SH-SY5Y (cell line): ENCODE measurements around the gene LDLRAD2.

Source experiments
- GATA2 ChIP-seq: IDR thresholded peaks from 2 replicates; pipeline ENCODE4 v1.6.1; 2011; ENCODE audit warnings: mild to moderate bottlenecking, low read depth, low read length
- GATA3 ChIP-seq: IDR thresholded peaks from 2 replicates; pipeline ENCODE4 v1.6.1; 2011; ENCODE audit warnings: low read depth, mild to moderate bottlenecking, low read length, moderate library complexity

LDLRAD2 gene

DNA sequence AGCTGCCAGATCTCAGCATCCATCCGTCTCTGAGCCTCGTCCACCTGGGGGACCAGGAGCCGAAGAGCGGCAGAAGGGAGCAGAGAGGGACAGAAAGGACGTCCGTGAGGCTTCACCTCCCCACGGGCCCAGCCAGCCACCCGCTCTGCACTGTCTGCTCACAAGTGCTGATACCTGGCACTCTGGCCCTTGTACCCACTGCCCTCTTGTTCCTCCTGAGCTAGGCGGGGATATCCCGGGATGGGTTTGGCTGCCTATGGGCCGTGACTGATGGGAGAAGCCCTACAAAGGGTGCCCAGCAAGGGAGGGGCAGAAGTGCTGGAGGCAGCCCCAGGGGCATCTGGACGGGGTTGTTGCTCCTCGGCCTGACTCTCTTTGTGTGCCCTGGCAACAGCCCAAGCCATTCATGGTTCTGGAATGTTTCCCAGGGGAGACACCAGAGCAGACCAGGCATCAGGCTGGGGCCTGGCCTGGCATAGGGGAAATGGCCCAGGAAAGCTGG is 57.6 kb downstream of the LDLRAD2 start:
- TF ChIP-seq GATA3: no peak

DNA sequence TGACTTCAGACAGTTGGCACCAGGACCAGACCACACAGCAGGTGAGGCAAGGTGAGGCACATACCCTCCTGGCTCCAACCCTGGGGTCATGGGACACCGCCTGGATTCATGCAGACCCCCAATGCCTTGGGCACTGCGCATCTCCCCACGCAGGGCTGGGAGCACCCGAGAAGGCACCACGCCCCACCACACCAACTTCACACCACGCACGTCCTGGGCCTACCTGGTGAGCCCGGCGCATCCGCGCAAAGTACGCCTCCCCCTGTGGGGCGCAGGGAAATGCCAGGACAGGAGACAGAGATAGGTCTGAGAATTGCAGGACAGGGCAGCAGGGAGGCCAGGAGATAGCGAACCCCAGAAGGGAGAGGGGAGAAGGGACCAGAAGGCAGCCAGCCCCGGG is 58.5 kb downstream of the LDLRAD2 start:
- no peak for TF ChIP-seq GATA3
- TF ChIP-seq GATA2: no peak

DNA sequence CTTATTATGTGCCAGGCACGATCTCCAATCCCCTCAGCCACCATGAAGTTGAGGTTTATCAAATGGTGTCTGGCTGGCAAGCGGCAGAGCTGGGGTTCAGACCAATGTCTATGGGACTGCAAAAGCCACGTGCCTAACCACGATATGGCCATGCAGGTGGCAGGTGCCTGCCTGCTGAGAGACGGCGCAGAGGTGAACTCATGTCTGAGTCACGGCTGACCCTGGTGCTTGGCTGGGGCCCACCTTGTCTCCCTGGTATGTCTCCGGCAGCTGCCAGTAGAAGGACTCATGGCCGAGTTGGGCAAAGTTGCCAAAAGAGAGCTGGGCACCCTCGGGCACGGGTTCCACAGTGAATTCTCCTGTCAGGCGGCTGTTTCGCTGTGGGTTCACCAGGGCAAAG is 59.9 kb downstream of the LDLRAD2 start:
- TF ChIP-seq GATA3 (no peak), GATA2 (no peak)

DNA sequence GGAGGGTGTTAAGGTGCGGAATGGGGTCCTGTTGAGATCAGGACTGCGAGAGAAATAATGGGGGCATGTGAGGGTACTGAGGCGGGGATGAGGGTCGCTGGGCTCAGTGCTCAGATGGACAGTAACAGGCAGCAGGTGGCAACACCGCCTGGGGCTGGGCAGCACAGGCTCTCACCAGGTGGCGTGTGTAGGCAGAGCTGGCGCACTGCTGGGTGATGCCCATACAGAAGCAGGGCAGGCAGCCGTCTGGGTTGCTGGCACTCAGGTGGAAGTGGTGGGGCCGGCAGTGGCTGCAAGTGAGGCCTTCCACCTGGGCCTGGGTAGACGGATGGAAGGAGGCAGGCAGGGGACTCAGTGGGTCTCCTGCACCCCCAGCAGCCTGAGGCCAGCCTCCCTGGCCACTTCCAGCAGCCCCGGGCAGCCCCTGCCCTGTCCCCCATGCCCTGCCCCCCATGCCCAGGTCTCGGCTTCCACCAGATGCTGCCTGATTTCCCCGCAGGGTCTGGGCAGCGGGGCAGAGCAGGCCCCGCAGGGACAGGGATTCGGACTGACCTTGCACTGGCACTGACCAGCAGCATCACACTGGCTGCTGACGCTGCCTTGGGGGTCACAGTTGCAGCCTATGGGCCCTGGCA is 60.5 kb downstream of the LDLRAD2 start:
- TF ChIP-seq GATA2: no peak
- TF ChIP-seq GATA3: no peak

DNA sequence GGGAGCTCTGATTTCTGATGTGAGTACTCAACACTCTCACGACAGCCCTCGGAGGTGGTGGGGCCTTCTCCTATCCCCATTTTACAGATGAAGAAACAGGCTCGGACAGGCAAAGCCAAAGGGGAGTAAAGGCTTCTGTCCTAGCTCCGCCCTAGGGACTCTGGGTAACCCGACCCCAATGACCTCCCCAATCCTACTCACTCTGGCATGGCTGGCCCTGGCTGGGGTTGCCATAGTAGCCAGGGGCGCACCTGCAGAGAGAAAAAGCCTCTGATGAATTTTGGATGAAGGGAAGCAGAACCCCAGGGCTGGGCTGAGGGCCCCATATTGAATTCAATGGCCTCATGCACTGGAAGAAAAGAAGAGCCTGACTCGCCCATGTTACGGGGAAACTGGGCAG is 61.1 kb downstream of the LDLRAD2 start:
- no peak for TF ChIP-seq GATA2
- TF ChIP-seq GATA3: no peak

DNA sequence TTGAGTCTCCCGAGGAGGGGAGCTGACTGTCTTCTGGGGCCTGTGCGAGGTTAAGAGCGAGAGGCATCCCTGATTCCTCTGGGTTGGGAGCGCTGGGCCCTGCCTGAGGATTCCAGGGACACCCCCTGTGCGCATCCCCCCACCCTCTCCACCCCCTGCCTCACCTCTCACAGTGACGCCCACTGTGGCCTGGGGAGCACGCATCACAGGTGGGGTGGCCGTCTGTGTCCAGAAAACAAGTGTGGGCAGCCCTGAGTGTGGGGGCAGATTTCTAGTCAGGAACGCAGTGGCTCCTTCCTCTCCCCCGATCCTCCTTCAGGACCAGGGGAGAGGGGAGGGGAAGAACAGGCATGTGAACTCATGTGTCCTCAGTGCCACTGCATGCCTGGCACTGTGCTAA is 61.7 kb downstream of the LDLRAD2 start:
- no peak for TF ChIP-seq GATA2

DNA sequence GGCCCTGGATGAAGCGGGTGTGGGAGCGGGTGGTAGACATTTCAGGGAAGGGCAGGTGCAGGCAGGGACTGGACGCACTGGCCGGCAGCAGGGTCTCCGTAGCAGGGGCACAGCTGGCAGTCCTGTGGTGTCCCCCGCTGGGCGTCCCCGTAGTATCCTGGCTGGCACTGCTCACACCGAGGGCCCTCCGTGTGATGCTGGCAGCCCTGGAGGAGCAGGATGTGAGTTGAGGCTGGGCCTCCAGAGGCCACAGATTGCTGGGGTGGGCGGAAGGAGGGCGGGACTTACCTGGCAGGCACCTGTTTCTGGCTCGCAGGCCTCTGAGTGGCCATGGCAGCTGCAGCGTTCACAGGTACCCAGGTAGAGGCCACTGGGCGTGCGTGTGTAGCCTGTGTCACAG is 62.3 kb downstream of the LDLRAD2 start:
- TF ChIP-seq GATA3 (no peak), GATA2 (no peak)
